ENCODE measurements around the gene CDK14.

CDK14 gene

DNA sequence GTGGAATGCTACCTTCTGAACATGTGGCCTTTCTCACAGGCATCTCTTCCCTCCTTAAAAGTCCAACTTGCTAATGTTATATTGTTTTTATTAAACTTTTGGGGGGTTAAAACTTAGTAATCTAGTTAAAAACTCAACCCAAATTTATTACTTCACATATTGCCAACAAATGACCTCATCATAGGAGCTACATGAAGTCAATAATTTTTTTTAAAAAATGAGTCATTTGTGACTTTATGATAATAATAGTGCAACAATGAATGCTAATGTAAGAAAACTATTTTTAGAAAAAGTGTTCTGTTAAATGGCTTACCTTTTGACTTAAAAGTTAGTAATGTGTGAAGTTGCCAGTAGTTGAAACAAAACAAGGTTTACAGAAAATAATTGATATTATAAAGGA, 342.2 kb downstream of the CDK14 start:
- TF ChIP-seq, protein P1, sequence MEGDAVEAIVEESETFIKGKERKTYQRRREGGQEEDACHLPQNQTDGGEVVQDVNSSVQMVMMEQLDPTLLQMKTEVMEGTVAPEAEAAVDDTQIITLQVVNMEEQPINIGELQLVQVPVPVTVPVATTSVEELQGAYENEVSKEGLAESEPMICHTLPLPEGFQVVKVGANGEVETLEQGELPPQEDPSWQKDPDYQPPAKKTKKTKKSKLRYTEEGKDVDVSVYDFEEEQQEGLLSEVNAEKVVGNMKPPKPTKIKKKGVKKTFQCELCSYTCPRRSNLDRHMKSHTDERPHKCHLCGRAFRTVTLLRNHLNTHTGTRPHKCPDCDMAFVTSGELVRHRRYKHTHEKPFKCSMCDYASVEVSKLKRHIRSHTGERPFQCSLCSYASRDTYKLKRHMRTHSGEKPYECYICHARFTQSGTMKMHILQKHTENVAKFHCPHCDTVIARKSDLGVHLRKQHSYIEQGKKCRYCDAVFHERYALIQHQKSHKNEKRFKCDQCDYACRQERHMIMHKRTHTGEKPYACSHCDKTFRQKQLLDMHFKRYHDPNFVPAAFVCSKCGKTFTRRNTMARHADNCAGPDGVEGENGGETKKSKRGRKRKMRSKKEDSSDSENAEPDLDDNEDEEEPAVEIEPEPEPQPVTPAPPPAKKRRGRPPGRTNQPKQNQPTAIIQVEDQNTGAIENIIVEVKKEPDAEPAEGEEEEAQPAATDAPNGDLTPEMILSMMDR (IDR thresholded peaks at IDR 0.05; ENCODE audit: low read depth, low read length) = no peak
- no peak for DNase-seq (ENCODE audit: extremely low read depth, low read depth)

DNA sequence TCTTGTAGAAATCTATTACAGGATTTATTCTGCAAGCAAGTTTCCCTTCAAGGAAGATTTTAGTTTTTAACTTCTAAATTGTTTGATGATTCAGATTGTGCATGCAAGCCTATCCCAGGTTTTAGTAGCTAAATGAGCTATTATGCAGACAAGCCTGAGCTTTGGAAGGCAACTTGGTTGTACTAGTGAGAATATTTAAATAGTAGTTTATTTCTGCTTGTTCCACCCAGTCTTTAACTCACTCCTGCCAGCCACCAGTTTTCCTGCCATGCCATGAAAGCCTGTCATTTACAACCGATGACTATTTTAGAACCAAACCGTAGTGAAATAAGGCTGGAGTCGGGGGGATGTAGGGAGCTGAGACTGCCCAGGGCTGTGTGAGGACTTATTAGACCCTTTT, 343.5 kb downstream of the CDK14 start:
- no peak for DNase-seq (ENCODE audit: extremely low read depth, low read depth)
- TF ChIP-seq, protein P1 (IDR thresholded peaks at IDR 0.05; ENCODE audit: low read depth, low read length) = no peak

DNA sequence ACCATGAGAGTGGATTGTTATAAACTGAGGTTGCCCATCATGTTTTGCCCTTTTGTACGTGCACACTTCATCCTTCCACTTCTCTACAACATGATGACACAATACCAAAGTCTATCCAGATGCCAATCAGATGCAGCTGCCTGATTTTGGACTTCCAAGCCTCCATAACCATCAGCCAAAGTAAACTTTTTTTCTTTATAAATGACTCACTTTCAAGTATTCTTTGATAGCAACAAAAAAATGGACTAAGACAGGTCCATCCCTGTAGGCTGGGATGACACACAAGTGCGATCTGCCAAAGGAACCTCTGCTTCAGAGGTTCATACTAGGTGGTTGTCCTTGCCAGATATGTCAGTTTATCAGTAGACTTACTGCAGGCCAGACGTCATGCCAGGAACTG, 347.9 kb downstream of the CDK14 start:
- TF ChIP-seq, protein P1 (IDR thresholded peaks at IDR 0.05; ENCODE audit: low read depth, low read length) = no peak
- DNase-seq (ENCODE audit: extremely low read depth, low read depth) = no peak

DNA sequence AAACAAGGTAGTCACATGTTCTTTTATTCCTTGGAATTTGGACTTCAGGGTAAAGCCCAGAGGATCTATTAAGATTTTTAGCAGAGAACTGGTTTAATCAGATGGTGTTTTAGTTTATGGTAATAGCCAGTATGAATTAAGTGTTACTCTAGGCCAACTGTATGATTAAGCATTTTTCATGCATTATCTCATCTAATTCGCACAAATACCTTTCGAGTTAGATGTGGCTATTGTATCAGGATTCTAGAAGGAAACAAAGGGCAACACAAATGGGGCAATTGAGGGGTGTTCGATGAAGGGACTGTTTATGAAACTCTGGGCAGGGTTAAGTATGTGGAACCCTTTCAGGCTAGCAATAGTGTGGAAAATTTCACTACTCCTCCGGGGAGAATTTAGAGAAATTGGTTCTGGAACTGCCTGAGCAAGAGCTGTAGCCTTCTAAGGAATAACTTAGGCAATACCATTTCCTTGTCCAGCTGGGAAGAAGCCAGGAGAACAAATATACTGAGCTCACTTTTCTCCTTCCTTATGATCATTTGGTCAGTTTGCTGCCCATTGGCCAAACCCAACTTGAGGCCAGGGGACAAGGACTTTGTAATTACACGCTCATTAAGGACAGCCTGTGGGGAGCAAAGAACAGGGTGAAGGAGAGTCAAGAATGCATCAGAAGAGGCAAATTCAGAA, 349.1 kb downstream of the CDK14 start:
- TF ChIP-seq, protein P1 (IDR thresholded peaks at IDR 0.05; ENCODE audit: low read depth, low read length) = no peak
- DNase-seq (ENCODE audit: extremely low read depth, low read depth) = peak; percentile 40

DNA sequence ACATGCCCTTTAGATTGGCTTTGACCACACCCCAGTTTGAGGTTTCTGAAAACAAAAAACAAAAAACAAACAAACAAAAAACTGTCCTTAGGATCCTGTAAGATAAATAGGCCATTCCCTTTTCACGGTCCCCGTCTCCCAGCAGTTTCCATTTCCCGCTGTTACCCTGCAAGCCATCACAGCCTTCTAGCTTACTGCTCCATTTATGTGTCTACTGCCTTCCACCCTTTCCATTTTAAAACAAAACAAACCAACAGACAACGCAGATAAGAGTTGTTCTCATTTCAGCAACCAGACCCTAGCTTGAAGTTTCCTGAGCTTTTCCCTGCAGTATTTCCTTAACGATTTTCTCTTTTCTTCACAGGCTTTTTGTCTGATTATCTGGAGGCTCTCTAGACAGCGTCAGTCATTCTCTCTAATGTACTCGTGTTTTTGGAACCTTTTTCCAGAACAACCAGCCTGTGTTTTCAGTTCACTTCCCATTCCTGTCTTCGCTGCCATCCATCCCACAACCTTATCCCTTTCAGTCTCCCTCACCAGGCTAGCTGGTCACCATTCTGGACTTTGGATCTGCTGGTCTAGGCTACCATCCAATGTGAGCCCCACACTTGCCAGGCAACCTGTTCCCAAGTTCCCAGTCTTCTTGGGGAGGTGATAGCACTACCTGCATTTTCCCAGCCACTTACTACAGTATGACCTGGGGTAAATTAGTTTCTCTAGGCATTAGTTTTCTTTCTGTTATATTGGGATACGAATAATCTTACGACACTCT, 350.8 kb downstream of the CDK14 start:
- TF ChIP-seq, protein P1 (IDR thresholded peaks at IDR 0.05; ENCODE audit: low read depth, low read length) = no peak

DNA sequence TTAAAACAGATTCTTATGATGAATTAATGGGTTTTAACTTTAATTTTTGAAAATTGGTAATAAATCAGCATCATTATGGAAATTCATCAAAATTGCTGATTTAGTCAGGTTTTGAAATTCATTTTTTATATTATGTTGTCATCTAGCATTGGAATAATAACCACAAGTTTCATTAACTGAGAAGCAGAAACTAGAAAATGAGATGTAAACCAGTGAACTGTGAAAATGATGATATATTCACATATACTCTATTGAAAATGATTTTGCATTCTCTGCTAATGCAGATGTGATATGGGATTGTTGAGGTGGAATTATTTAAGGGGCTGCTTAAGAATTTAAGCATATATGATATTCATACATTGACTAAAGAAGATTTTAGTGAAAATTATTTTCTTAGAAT, 352.0 kb downstream of the CDK14 start:
- TF ChIP-seq, protein P1 (IDR thresholded peaks at IDR 0.05; ENCODE audit: low read depth, low read length) = no peak

More for the DNA sequence above, 350.8 kb downstream of the CDK14 start:
- DNase-seq (ENCODE audit: extremely low read depth, low read depth) = no peak

DNA sequence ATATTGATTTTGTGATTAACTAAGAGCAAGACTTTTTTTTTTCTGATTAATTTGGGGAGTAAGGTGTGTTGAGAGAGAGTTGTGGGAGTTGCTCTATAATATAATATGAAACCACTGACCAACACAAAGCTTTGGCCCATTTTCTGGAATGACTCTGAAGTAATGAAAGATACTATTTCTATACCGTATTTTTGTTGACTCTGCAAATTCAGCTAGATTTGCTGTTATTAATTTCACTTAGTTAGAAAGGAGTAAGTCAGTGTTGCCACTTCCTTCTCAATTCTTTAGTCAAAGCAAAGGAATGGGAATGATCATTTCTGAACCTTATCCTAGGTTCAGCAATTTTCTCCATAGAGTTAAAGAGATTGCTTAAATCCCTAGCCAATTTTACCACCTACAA, 355.1 kb downstream of the CDK14 start:
- TF ChIP-seq, protein P1 (IDR thresholded peaks at IDR 0.05; ENCODE audit: low read depth, low read length) = no peak
- DNase-seq (ENCODE audit: extremely low read depth, low read depth) = no peak

More for the DNA sequence above, 352.0 kb downstream of the CDK14 start:
- no peak for DNase-seq (ENCODE audit: extremely low read depth, low read depth)

Data from AG09319 (cell line).